Mesenchymal stem cell (in vitro differentiated cells and primary cell): ENCODE measurements around the gene FEV.

Experiments used
- DNase-seq: peaks from one replicate; pipeline ENCODE4 v3.0.0-alpha.2; 2013
- H2AFZ ChIP-seq: one replicate; pipeline ENCODE4 v1.6.1; 2013; ENCODE audit warnings: low read depth, mild to moderate bottlenecking, control low read depth, inconsistent platforms, low read length, moderate library complexity
- H2AK5ac ChIP-seq: 2 replicates; pipeline ENCODE4 v1.6.1; 2013; ENCODE audit warnings: low read length, moderate library complexity, mild to moderate bottlenecking, inconsistent platforms; ENCODE audit not compliant: severe bottlenecking
- H2BK120ac ChIP-seq: one replicate; pipeline ENCODE4 v1.6.1; 2013; ENCODE audit warnings: low read depth, mild to moderate bottlenecking, inconsistent platforms, low read length, moderate library complexity
- H2BK12ac ChIP-seq, 2 experiments: one replicate each; pipeline ENCODE4 v1.6.1; 2013; ENCODE audit warnings: inconsistent platforms in 2 of 2, low read length in 2 of 2, mild to moderate bottlenecking in 2 of 2, moderate library complexity in 2 of 2, control low read depth in 1 of 2
- H2BK15ac ChIP-seq: one replicate; pipeline ENCODE4 v1.6.1; 2013; ENCODE audit warnings: mild to moderate bottlenecking, low read depth, inconsistent platforms; ENCODE audit not compliant: poor library complexity, severe bottlenecking
- H2BK5ac ChIP-seq: 2 replicates; pipeline ENCODE4 v1.6.1; 2013; ENCODE audit warnings: low read depth, mild to moderate bottlenecking, low read length, control low read depth, inconsistent platforms; ENCODE audit not compliant: poor library complexity, severe bottlenecking
- H3K14ac ChIP-seq, 2 experiments: one replicate each; pipeline ENCODE4 v1.6.1; 2013; ENCODE audit warnings: inconsistent platforms in 2 of 2, low read length in 2 of 2, control low read depth in 1 of 2, mild to moderate bottlenecking in 1 of 2, moderate library complexity in 1 of 2
- H3K18ac ChIP-seq, 2 experiments: one replicate each; pipeline ENCODE4 v1.6.1; 2013; ENCODE audit warnings: inconsistent platforms in 2 of 2, low read length in 2 of 2, control low read depth in 1 of 2, low read depth in 1 of 2, mild to moderate bottlenecking in 1 of 2
- H3K23ac ChIP-seq, 2 experiments: one replicate each; pipeline ENCODE4 v1.6.1; 2013; ENCODE audit warnings: inconsistent platforms in 2 of 2, low read length in 2 of 2, mild to moderate bottlenecking in 2 of 2, moderate library complexity in 2 of 2, control low read depth in 1 of 2
- H3K27ac ChIP-seq: 2 replicates; pipeline ENCODE4 v1.5.1; 2013; ENCODE audit warnings: mild to moderate bottlenecking, moderate library complexity, low read length, control low read depth, inconsistent platforms; ENCODE audit not compliant: poor library complexity, severe bottlenecking
- H3K27me3 ChIP-seq, 2 experiments: 2 replicates each; pipeline versions ENCODE4 v1.6.1 to v1.7.0; 2013; ENCODE audit warnings: low read length in 2 of 2, mild to moderate bottlenecking in 2 of 2, moderate library complexity in 2 of 2, control low read depth in 1 of 2, inconsistent platforms in 1 of 2; ENCODE audit not compliant: control insufficient read depth in 1 of 2, insufficient read depth in 1 of 2
- H3K36me3 ChIP-seq, 2 experiments: 2 replicates each; pipeline versions ENCODE4 v1.6.1 to v1.7.0; 2013; ENCODE audit warnings: low read length in 2 of 2, control low read depth in 1 of 2, inconsistent platforms in 1 of 2, low read depth in 1 of 2, mild to moderate bottlenecking in 1 of 2; ENCODE audit not compliant: insufficient read depth in 2 of 2, control insufficient read depth in 1 of 2
- H3K4ac ChIP-seq, 2 experiments: one replicate each; pipeline ENCODE4 v1.6.1; 2013; ENCODE audit warnings: inconsistent platforms in 2 of 2, low read length in 2 of 2, mild to moderate bottlenecking in 2 of 2, moderate library complexity in 2 of 2, control low read depth in 1 of 2, low read depth in 1 of 2
- H3K4me1 ChIP-seq: 2 replicates; pipeline ENCODE4 v1.6.1; 2013; ENCODE audit warnings: low read depth, low read length, control low read depth; ENCODE audit not compliant: control insufficient read depth, insufficient read depth
- H3K4me2 ChIP-seq: 2 replicates; pipeline ENCODE4 v1.6.1; 2013; ENCODE audit warnings: low read length, mild to moderate bottlenecking, inconsistent platforms; ENCODE audit not compliant: poor library complexity, severe bottlenecking
- H3K4me3 ChIP-seq, 2 experiments: 2 replicates each; pipeline versions ENCODE4 v1.5.1 to v1.7.0; 2013; ENCODE audit warnings: low read length in 2 of 2, mild to moderate bottlenecking in 2 of 2, control low read depth in 1 of 2, low read depth in 1 of 2; ENCODE audit not compliant: insufficient read depth in 1 of 2
- H3K79me1 ChIP-seq: replicated peaks from 2 replicates; pipeline ENCODE4 v1.6.1; 2013; ENCODE audit warnings: mild to moderate bottlenecking, control low read depth, low read length, inconsistent platforms; ENCODE audit not compliant: poor library complexity, severe bottlenecking
- H3K9ac ChIP-seq: 2 replicates; pipeline ENCODE4 v1.7.0; 2013; ENCODE audit warnings: mild to moderate bottlenecking, low read length, moderate library complexity
- H3K9me3 ChIP-seq: 2 replicates; pipeline ENCODE4 v1.7.0; 2013; ENCODE audit warnings: mild to moderate bottlenecking, low read length; ENCODE audit not compliant: control insufficient read depth
- H4K8ac ChIP-seq: one replicate; pipeline ENCODE4 v1.6.1; 2013; ENCODE audit warnings: inconsistent platforms, mild to moderate bottlenecking, low read length, moderate library complexity
- H4K91ac ChIP-seq: one replicate; pipeline ENCODE4 v1.6.1; 2013; ENCODE audit warnings: mild to moderate bottlenecking, low read length, inconsistent platforms
- WGBS: methylation state at CpG from one replicate; pipeline ENCODE4 v1.1.7; 2013; ENCODE audit warnings: mixed read lengths; 5-methylcytosine and 5-hydroxymethylcytosine counted together

The FEV gene

GRCh38 chr2:218981390-218981880 lies 3.5 kb downstream of the FEV start:
- no peak overlapping the region for H3K4ac ChIP-seq
- no peak overlapping the region for H3K27ac ChIP-seq
- H3K9ac ChIP-seq: no peak overlapping the region
- no peaks in the 10 kb centered on the region for H3K36me3 ChIP-seq
- no peak overlapping the region for H3K18ac ChIP-seq
- no peak overlapping the region for H4K91ac ChIP-seq
- 4% methylated on average over 34 of the region's 46 CpGs for WGBS
- H3K23ac ChIP-seq: no peak overlapping the region
- no peak overlapping the region for H3K14ac ChIP-seq
- no peak overlapping the region for H2BK15ac ChIP-seq
- no peak overlapping the region for H2BK120ac ChIP-seq
- no peak for DNase-seq
- peaks cover 87 to 88% of the 10 kb centered on the region in 2 experiments for H3K27me3 ChIP-seq
- H4K8ac ChIP-seq: no peak overlapping the region
- H2BK12ac ChIP-seq: no peak overlapping the region
- no peak overlapping the region for H2AFZ ChIP-seq
- no peak overlapping the region for H2BK5ac ChIP-seq
- H3K4me2 ChIP-seq: no peak overlapping the region
- no peak overlapping the region for H3K4me3 ChIP-seq
- peaks cover 20% of the 10 kb centered on the region for H3K4me1 ChIP-seq
- no peaks in the 10 kb centered on the region for H3K79me1 ChIP-seq
- no peaks in the 10 kb centered on the region for H3K9me3 ChIP-seq
- H2AK5ac ChIP-seq: no peak overlapping the region

DNA sequence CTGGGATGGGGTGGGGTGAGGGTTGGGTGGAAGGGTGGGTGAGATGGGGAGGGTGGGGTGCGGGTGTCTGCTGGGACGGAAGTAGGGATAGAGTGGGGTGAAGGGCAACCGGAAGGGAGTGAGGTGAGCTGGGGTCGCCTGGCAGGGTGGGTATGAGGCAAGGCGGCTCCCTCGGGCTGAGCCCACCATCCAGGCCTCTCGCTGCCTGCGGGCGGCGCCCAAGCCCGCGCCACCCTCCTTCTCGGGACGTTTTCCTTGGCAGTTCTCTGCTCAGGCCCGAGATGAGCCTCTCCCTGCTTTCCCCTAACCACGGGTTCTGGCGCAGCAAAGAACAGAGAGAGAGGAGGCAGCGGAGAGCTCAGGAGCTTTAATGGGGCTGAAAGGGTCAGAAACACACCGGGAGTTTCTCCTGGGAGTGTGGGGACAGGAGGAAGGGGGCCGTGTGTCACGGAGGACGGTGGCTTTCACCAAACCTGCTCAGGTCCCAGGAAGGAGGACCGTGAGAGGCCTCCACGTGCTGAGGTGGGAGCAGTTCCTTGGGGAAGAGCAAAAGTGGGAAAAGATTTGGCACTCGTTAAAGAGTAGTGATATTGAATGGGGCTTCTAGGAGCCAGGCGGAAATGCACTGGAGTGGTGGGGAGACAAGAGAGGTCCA lies 4.1 kb downstream of the FEV start:
- no peak overlapping the region for H3K4me3 ChIP-seq
- no peaks in the 10 kb centered on the region for H3K79me1 ChIP-seq
- no peaks in the 10 kb centered on the region for H3K36me3 ChIP-seq
- H3K14ac ChIP-seq: no peak overlapping the region
- H2BK120ac ChIP-seq: no peak overlapping the region
- no peak overlapping the region for H3K9ac ChIP-seq
- no peak overlapping the region for H2BK5ac ChIP-seq
- H4K91ac ChIP-seq: no peak overlapping the region
- no peak overlapping the region for H3K27ac ChIP-seq
- 7% methylated on average over 24 of the region's 26 CpGs for WGBS
- no peak overlapping the region for H3K18ac ChIP-seq
- H3K23ac ChIP-seq: no peak overlapping the region
- no peak overlapping the region for H3K4me2 ChIP-seq
- H2BK15ac ChIP-seq: no peak overlapping the region
- H3K27me3 ChIP-seq: peaks cover 87 to 88% of the 10 kb centered on the region in 2 experiments
- DNase-seq: no peak
- no peak overlapping the region for H3K4ac ChIP-seq
- H4K8ac ChIP-seq: no peak overlapping the region
- H3K9me3 ChIP-seq: no peaks in the 10 kb centered on the region
- H2AFZ ChIP-seq: no peak overlapping the region
- no peak overlapping the region for H2AK5ac ChIP-seq
- H2BK12ac ChIP-seq: no peak overlapping the region
- H3K4me1 ChIP-seq: peaks cover 20% of the 10 kb centered on the region

GRCh38 chr2:218979846-218980734 lies 4.9 kb downstream of the FEV start:
- Histone ChIP-seq H3K9me3 (no peaks in the 10 kb centered on the region), H2BK5ac (no peak overlapping the region), H3K18ac (no peak overlapping the region), H3K14ac (no peak overlapping the region), H3K23ac (no peak overlapping the region), H2AFZ (peak overlapping the region; percentile 18), H2AK5ac (no peak overlapping the region), H3K36me3 (no peaks in the 10 kb centered on the region), H3K27ac (no peak overlapping the region), H3K4me2 (peak overlapping the region; percentile 66), H3K4me1 (peaks cover 18% of the 10 kb centered on the region), H3K4ac (no peak overlapping the region), H3K27me3 (peaks cover 88 to 90% of the 10 kb centered on the region in 2 experiments), H2BK12ac (no peak overlapping the region), H2BK15ac (no peak overlapping the region), H4K8ac (no peak overlapping the region), H4K91ac (no peak overlapping the region), H3K4me3 (peak overlapping the region in 1 of 2 experiments; percentile 61), H3K9ac (no peak overlapping the region), H2BK120ac (no peak overlapping the region), H3K79me1 (no peaks in the 10 kb centered on the region)
- WGBS: 2% methylated on average over 36 of the region's 39 CpGs
- DNase-seq: peak; percentile 69

- no peak overlapping the region for H2BK15ac ChIP-seq
- no peak overlapping the region for H3K23ac ChIP-seq
- peaks cover 74 to 75% of the 10 kb centered on the region in 2 experiments for H3K27me3 ChIP-seq
- no peak overlapping the region for H4K91ac ChIP-seq
- no peak overlapping the region for H3K4me3 ChIP-seq
- no peak overlapping the region for H3K9ac ChIP-seq
- H3K14ac ChIP-seq: no peak overlapping the region
- no peak overlapping the region for H2BK5ac ChIP-seq
- H3K36me3 ChIP-seq: no peaks in the 10 kb centered on the region
- H2BK120ac ChIP-seq: no peak overlapping the region
- H3K18ac ChIP-seq: no peak overlapping the region
- DNase-seq: no peak
- no peak overlapping the region for H4K8ac ChIP-seq
- no peak overlapping the region for H3K27ac ChIP-seq
- WGBS: 68% methylated on average over 3 of the region's 4 CpGs
- H3K9me3 ChIP-seq: no peaks in the 10 kb centered on the region
- H2AK5ac ChIP-seq: no peak overlapping the region
- H3K4me1 ChIP-seq: peaks cover 6% of the 10 kb centered on the region
- no peak overlapping the region for H3K4me2 ChIP-seq
- no peak overlapping the region for H2BK12ac ChIP-seq
- no peaks in the 10 kb centered on the region for H3K79me1 ChIP-seq
- H3K4ac ChIP-seq: no peak overlapping the region
- no peak overlapping the region for H2AFZ ChIP-seq
Observed at GRCh38 chr2:218975060-218975777, 9.8 kb downstream of the FEV start.
